Ascending aorta (tissue), 2 donors: Measurements from ENCODE around the gene AP1S1. TPM values are rescaled to one million over a fixed set of nuclear protein-coding genes. Genes with fewer than 3 reads are reported as not detected.
"Not testable (repeated sequence)": the region's sequence is repeated elsewhere in the genome, so short reads cannot be mapped to it uniquely, and the experiment has no call there.

Experiments
- DNase-seq, 2 donors: peaks; one replicate each; pipeline ENCODE4 v3.0.0-alpha.2; 2019; ENCODE audit warnings: low spot score in 2 of 2
- H3K27ac ChIP-seq, 2 donors: fragments of 200-600 bp; sonication (generic); one replicate each; pipeline ENCODE4 v1.5.1; 2016 to 2017; ENCODE audit warnings: mild to moderate bottlenecking in 1 of 2
- H3K27me3 ChIP-seq: fragments of 200-600 bp; sonication (generic); one replicate; pipeline ENCODE4 v1.5.1; 2017
- H3K36me3 ChIP-seq, 2 donors: fragments of 200-600 bp; sonication (generic); one replicate each; pipeline ENCODE4 v1.5.1; 2016
- H3K4me1 ChIP-seq, 2 donors: fragments of 200-600 bp; sonication (generic); one replicate each; pipeline ENCODE4 v1.5.1; 2016 to 2017; ENCODE audit warnings: mild to moderate bottlenecking in 1 of 2
- H3K4me3 ChIP-seq, 2 donors: fragments of 200-600 bp; sonication (generic); one replicate each; pipeline ENCODE4 v1.5.1; 2016 to 2017; ENCODE audit warnings: mild to moderate bottlenecking in 1 of 2
- H3K9me3 ChIP-seq, 2 donors: fragments of 200-600 bp; sonication (generic); one replicate each; pipeline ENCODE4 v1.5.1; 2016
- CTCF ChIP-seq, 3 experiments: fragments of 200-600 bp in 2 of 3; fragments of 450-650 bp in 1 of 3; sonication (generic) in 2 of 3; IDR thresholded peaks; one replicate each; pipeline ENCODE4 v1.5.1; 2016 to 2019; ENCODE audit warnings: antibody characterized with exemption in 3 of 3, mild to moderate bottlenecking in 1 of 3, moderate library complexity in 1 of 3
- intact Hi-C: fragments of 100-400 bp; cut with DNase I; formaldehyde crosslinking; loops from one replicate; pipeline ENCODE4 v1.15.1; 2023
- total RNA-seq: library from RNA; depleted of rRNA; stranded (reverse); fragments of >200 nt; gene quantifications from one replicate; pipeline ENCODE4 v1.1.0, GENCODE V29; 2016

Gene AP1S1
- total RNA-seq, 1 donor from 2014 or later, result 77.4 TPM

DNA sequence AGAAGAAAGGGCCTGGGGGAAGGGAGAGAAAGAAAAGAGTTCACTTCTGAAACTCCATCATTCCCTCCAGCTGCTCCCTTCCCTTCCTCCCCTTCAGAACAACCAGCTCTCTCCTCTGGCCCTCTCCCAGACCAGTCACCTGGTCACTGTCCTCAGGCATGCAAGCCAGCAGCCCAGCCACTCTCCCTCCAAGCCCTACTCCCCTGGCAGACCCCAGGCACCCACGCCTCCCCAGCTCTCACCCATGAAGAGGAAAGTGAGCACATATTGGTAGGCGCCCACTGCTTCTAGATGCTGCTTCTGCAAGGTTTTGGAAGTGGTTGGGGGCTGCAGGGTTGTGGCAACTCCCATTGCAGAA lies 46.2 kb downstream of the AP1S1 start:
- H3K9me3 ChIP-seq, result no peaks in the 10 kb centered on the region
- H3K4me3 ChIP-seq, result no peak overlapping the region
- H3K27me3 ChIP-seq, result peaks cover 8% of the 10 kb centered on the region
- intact Hi-C loops, result no loop called here
- H3K27ac ChIP-seq, result no peak overlapping the region
- TF ChIP-seq CTCF (IDR thresholded peaks at IDR 0.05), result no peak
- peaks cover 2 to 5% of the 10 kb centered on the region in 2 donors for H3K4me1 ChIP-seq
- H3K36me3 ChIP-seq, result no peaks in the 10 kb centered on the region
- no peak for DNase-seq

DNA sequence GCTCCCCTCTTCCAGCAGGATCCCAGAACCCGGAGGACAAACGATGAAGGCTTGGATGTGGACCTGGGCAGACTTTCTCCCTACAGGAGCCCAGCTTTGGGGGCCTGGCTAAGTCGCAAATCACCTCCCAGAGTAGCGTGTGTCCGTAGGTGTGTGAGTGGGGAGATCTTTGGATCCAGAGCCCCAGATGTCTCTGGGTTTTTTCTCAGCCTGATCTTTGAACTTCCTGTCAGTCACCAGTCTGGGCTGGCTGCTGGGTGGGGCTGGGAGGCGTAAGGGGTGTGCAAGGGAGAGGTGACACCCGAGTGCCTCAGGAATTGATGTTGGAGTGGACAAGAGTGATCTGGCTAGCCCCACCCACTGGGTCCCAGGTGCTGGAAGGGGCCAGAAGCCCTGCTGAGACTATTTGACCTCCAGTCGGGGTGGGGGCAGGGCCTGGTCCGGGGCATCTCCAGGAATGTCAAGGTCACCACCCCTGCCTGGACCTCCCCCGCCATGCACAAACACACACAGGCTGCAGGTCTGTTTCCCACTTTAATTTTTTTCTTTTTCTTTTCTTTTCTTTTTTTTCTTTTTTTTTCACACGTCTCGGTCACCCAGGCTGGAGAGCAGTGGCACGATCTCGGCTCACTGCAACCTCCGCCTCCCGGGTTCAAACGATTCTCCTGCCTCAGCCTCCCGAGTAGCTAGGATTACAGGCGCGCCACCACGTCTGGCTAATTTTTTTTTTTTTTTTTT lies 46.8 kb downstream of the AP1S1 start, which contains the start of gene MOGAT3:
MOGAT3 (minus strand) TSS at position 175 of the 738 bp plus-strand sequence. CDS start 182 bp downstream, outside the sequence.
- DNase-seq, result no peak
- no peak for TF ChIP-seq CTCF (IDR thresholded peaks at IDR 0.05)
- Histone ChIP-seq H3K4me1 (peaks cover 2 to 5% of the 10 kb centered on the region in 2 donors), H3K36me3 (no peaks in the 10 kb centered on the region), H3K9me3 (no peaks in the 10 kb centered on the region), H3K27ac (no peak within 1 kb of the TSS), H3K4me3 (peak within 1 kb of the TSS in 1 of 2 donors; percentile 10), H3K27me3 (peaks cover 8% of the 10 kb centered on the region)
- intact Hi-C loops, result no loop called here

GRCh38 chr7:101201695-101202602 lies 47.7 kb downstream of the AP1S1 start:
- H3K4me1 ChIP-seq, result peaks cover 2 to 5% of the 10 kb centered on the region in 2 donors
- intact Hi-C loops, result no loop called here
- no peaks in the 10 kb centered on the region for H3K9me3 ChIP-seq
- no peak for TF ChIP-seq CTCF (IDR thresholded peaks at IDR 0.05)
- no peak overlapping the region for H3K27ac ChIP-seq
- H3K4me3 ChIP-seq, result peak overlapping the region in 1 of 2 donors; percentile 10
- peaks cover 0 to 8% of the 10 kb centered on the region in 2 donors for H3K36me3 ChIP-seq
- no peak for DNase-seq
- H3K27me3 ChIP-seq, result peaks cover 8% of the 10 kb centered on the region

DNA sequence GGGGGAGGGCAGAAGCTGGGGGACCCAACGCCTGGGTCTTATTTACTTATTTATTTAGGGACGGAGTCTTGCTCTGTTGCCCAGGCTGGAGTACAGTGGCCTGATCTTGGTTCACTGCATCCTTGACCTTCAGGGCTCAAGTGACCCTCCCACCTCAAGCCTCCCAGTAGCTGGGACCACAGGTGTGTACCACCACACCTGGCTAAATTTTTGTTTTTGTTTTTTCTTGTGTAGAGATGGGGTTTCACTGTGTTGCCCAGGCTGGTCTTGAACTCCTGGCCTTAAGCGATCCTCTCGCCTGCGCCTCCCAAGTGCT lies 48.3 kb downstream of the AP1S1 start:
- no peak for TF ChIP-seq CTCF (IDR thresholded peaks at IDR 0.05)
- DNase-seq, result no peak
- H3K9me3 ChIP-seq, result no peaks in the 10 kb centered on the region
- H3K36me3 ChIP-seq, result peaks cover 0 to 13% of the 10 kb centered on the region in 2 donors
- intact Hi-C loops, result no loop called here
- H3K27ac ChIP-seq, result no peak overlapping the region
- H3K4me1 ChIP-seq, result peaks cover 2 to 5% of the 10 kb centered on the region in 2 donors
- H3K4me3 ChIP-seq, result no peak overlapping the region
- H3K27me3 ChIP-seq, result peaks cover 8% of the 10 kb centered on the region

- H3K27me3 ChIP-seq, H3K9me3 ChIP-seq, DNase-seq, H3K4me1 ChIP-seq, H3K27ac ChIP-seq, intact Hi-C loops, H3K4me3 ChIP-seq: not testable (repeated sequence)
- peaks cover 7 to 24% of the 10 kb centered on the region in 2 donors for H3K36me3 ChIP-seq
Measured at GRCh38 chr7:101203740-101204738, 49.8 kb downstream of the AP1S1 start.
